ENCODE measurements around the gene TM4SF18. TPM values are rescaled to one million over a fixed set of nuclear protein-coding genes. Genes with fewer than 3 reads are reported as not detected.

The TM4SF18 gene
- polyA plus RNA-seq, 1 of the 3 experiments (the other 2 are of a cell fraction): 0.30 TPM

DNA sequence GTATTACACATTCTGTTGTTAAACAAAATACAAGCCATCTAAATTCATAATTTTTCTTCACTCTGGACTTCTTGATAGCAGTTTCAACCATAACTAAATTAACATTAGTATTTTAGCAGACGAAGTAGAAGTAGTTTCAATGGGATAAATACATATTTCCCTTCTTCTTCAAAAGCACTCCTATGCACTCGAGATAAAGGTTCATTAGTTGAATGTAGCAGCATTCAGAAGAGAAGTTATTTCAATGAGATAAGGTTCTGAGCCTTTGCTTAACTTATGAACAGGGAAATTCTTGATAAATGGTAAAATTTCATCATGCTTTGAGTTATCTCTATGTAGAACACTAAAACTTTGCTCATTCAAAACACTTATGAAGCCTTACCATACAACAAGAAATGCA lies 11.8 kb downstream of the TM4SF18 start:
- Histone ChIP-seq H3K27ac (ENCODE audit: low read depth in 2 of 2, low read length in 1 of 2) (no peak overlapping the region), H2AFZ (ENCODE audit: low read depth) (no peak overlapping the region), H3K79me2 (ENCODE audit: insufficient read depth) (no peaks in the 10 kb centered on the region), H3K36me3 (replicated peaks in 1 of 2; ENCODE audit: control insufficient read depth in 1 of 2, insufficient read depth in 2 of 2, low read length in 1 of 2) (no peaks in the 10 kb centered on the region), H3K9me3 (no peaks in the 10 kb centered on the region), H3K9ac (no peak overlapping the region), H3K4me2 (no peak overlapping the region), H3K27me3 (ENCODE audit: insufficient read depth) (no peaks in the 10 kb centered on the region), H3K4me3 (ENCODE audit: low read depth in 2 of 2, low read length in 1 of 2) (no peak overlapping the region), H3F3A (replicated peaks; ENCODE audit: insufficient read depth) (peaks cover 4% of the 10 kb centered on the region), H4K20me1 (ENCODE audit: insufficient read depth) (no peaks in the 10 kb centered on the region), H3K9me2 (no peaks in the 10 kb centered on the region), H3K4me1 (ENCODE audit: control insufficient read depth in 1 of 2, insufficient read depth in 2 of 2, low read depth in 1 of 2, low read length in 1 of 2) (no peaks in the 10 kb centered on the region)
- ChIA-PET POLR2A (no interaction called here), CTCF (no interaction called here)
- no peak for DNase-seq
- 58% methylated on average over 2 of the region's 2 CpGs for WGBS (ENCODE audit: low lambda C conversion rate)
- TF ChIP-seq JUND (IDR thresholded peaks at IDR 0.05): no peak
- TF ChIP-seq, protein P1, sequence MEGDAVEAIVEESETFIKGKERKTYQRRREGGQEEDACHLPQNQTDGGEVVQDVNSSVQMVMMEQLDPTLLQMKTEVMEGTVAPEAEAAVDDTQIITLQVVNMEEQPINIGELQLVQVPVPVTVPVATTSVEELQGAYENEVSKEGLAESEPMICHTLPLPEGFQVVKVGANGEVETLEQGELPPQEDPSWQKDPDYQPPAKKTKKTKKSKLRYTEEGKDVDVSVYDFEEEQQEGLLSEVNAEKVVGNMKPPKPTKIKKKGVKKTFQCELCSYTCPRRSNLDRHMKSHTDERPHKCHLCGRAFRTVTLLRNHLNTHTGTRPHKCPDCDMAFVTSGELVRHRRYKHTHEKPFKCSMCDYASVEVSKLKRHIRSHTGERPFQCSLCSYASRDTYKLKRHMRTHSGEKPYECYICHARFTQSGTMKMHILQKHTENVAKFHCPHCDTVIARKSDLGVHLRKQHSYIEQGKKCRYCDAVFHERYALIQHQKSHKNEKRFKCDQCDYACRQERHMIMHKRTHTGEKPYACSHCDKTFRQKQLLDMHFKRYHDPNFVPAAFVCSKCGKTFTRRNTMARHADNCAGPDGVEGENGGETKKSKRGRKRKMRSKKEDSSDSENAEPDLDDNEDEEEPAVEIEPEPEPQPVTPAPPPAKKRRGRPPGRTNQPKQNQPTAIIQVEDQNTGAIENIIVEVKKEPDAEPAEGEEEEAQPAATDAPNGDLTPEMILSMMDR (IDR thresholded peaks at IDR 0.05): no peak
- no peak for TF ChIP-seq SMC3 (IDR thresholded peaks at IDR 0.05; ENCODE audit: low read depth, low read length)
- no peak for TF ChIP-seq FOXJ3 (CRISPR knock-in tag; IDR thresholded peaks at IDR 0.05)

DNA sequence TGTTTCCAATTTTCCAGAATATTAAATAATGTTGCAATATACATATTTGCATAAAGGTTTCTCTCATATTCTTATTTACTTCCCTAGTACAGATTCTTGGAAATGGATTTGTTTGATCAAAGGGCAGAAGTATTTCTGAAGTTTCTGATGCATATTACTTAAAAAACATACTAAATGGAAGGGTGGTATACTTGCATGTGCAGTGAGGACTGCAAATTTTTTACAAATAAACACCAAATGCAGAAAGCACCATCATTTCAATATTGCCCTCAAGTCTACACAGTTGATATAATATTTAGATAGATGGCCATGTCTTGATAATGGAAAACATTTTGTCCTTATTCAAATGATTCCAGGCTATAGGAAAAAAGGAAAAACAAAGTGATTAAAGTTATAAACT lies 12.3 kb downstream of the TM4SF18 start:
- no peaks in the 10 kb centered on the region for H4K20me1 ChIP-seq (ENCODE audit: insufficient read depth)
- TF ChIP-seq SMC3 (IDR thresholded peaks at IDR 0.05; ENCODE audit: low read depth, low read length) (no peak), CHD2 (IDR thresholded peaks at IDR 0.05; ENCODE audit: low read length, partially characterized antibody) (no peak), GATA2 (CRISPR knock-in tag; IDR thresholded peaks at IDR 0.05) (no peak), RXRA (IDR thresholded peaks at IDR 0.05; ENCODE audit: borderline replicate concordance, low read depth) (no peak), FOSL2 (IDR thresholded peaks at IDR 0.05; ENCODE audit: borderline replicate concordance, low read depth) (no peak), ELF1 (IDR thresholded peaks at IDR 0.05) (no peak), TAF1 (IDR thresholded peaks at IDR 0.05; ENCODE audit: borderline replicate concordance, low read depth, low read length) (no peak), MXI1 (IDR thresholded peaks at IDR 0.05; ENCODE audit: low read depth, low read length) (no peak), FOXJ3 (CRISPR knock-in tag; IDR thresholded peaks at IDR 0.05) (no peak), GABPA (IDR thresholded peaks at IDR 0.05; ENCODE audit: low read depth) (no peak), NRF1 (IDR thresholded peaks at IDR 0.05; ENCODE audit: low read depth, low read length) (no peak), JUND (IDR thresholded peaks at IDR 0.05) (no peak), EZH2phosphoT487 (IDR thresholded peaks at IDR 0.05; ENCODE audit: borderline replicate concordance, low read depth) (no peak)
- TF ChIP-seq, protein P1 (IDR thresholded peaks at IDR 0.05): no peak
- H3K79me2 ChIP-seq (ENCODE audit: insufficient read depth): no peaks in the 10 kb centered on the region
- H3K9me2 ChIP-seq: no peaks in the 10 kb centered on the region
- POLR2A ChIA-PET: no interaction called here
- DNase-seq: no peak
- H3K4me2 ChIP-seq: no peak overlapping the region
- H3K4me3 ChIP-seq (ENCODE audit: low read depth in 2 of 2, low read length in 1 of 2): no peak overlapping the region
- H3F3A ChIP-seq (replicated peaks; ENCODE audit: insufficient read depth): peaks cover 4% of the 10 kb centered on the region
- H3K27ac ChIP-seq (ENCODE audit: low read depth in 2 of 2, low read length in 1 of 2): no peak overlapping the region
- H2AFZ ChIP-seq (ENCODE audit: low read depth): no peak overlapping the region
- CTCF ChIA-PET: no interaction called here
- no peaks in the 10 kb centered on the region for H3K27me3 ChIP-seq (ENCODE audit: insufficient read depth)
- no peaks in the 10 kb centered on the region for H3K36me3 ChIP-seq (replicated peaks in 1 of 2; ENCODE audit: control insufficient read depth in 1 of 2, insufficient read depth in 2 of 2, low read length in 1 of 2)
- H3K4me1 ChIP-seq (ENCODE audit: control insufficient read depth in 1 of 2, insufficient read depth in 2 of 2, low read depth in 1 of 2, low read length in 1 of 2): no peaks in the 10 kb centered on the region; a peak in 1 of 4 replicates
- H3K9ac ChIP-seq: no peak overlapping the region
- H3K9me3 ChIP-seq: no peaks in the 10 kb centered on the region
